Trophoblast cell (in vitro differentiated cells and primary cell): ENCODE data around the gene FAM168A. TPM values are rescaled to one million over a fixed set of nuclear protein-coding genes. Genes with fewer than 3 reads are reported as not detected.

Experiments used
- DNase-seq, 2 donors: peaks; one replicate each; pipeline ENCODE4 v3.0.0-alpha.2; 2016
- H2AFZ ChIP-seq: 2 replicates; pipeline ENCODE4 v1.6.1; 2013; ENCODE audit warnings: low read length, moderate library complexity, mild to moderate bottlenecking; ENCODE audit not compliant: insufficient read depth, poor library complexity
- H2AK5ac ChIP-seq: 2 replicates; pipeline ENCODE4 v1.6.1; 2013; ENCODE audit warnings: mild to moderate bottlenecking, low read length
- H2BK120ac ChIP-seq: 2 replicates; pipeline ENCODE4 v1.6.1; 2013; ENCODE audit warnings: low read length, mild to moderate bottlenecking, moderate library complexity; ENCODE audit not compliant: insufficient read depth, poor library complexity
- H2BK12ac ChIP-seq: 2 replicates; pipeline ENCODE4 v1.6.1; 2013; ENCODE audit warnings: mild to moderate bottlenecking, low read length, moderate library complexity
- H2BK5ac ChIP-seq: 2 replicates; pipeline ENCODE4 v1.6.1; 2013; ENCODE audit warnings: low read length, low read depth, moderate library complexity, mild to moderate bottlenecking; ENCODE audit not compliant: poor library complexity
- H3K14ac ChIP-seq: 2 replicates; pipeline ENCODE4 v1.6.1; 2013; ENCODE audit warnings: mild to moderate bottlenecking, low read length
- H3K18ac ChIP-seq: 2 replicates; pipeline ENCODE4 v1.6.1; 2013; ENCODE audit warnings: mild to moderate bottlenecking, low read length
- H3K23ac ChIP-seq: 2 replicates; pipeline ENCODE4 v1.6.1; 2013; ENCODE audit warnings: low read length
- H3K27ac ChIP-seq: 2 replicates; pipeline ENCODE4 v1.5.1; 2013; ENCODE audit warnings: low read depth, mild to moderate bottlenecking, inconsistent platforms, low read length, moderate library complexity
- H3K27me3 ChIP-seq: 2 replicates; pipeline ENCODE4 v1.6.1; 2013; ENCODE audit warnings: inconsistent platforms, mild to moderate bottlenecking, low read length, moderate library complexity; ENCODE audit not compliant: insufficient read depth
- H3K36me3 ChIP-seq, 2 experiments: 1 replicate in 1 of 2; 2 replicates in 1 of 2; pipeline ENCODE4 v1.6.1; 2013; ENCODE audit warnings: low read length in 2 of 2, mild to moderate bottlenecking in 2 of 2, moderate library complexity in 1 of 2; ENCODE audit not compliant: insufficient read depth in 2 of 2, control insufficient read depth in 1 of 2
- H3K4ac ChIP-seq: 2 replicates; pipeline ENCODE4 v1.6.1; 2013; ENCODE audit warnings: low read depth, mild to moderate bottlenecking, low read length, moderate library complexity
- H3K4me1 ChIP-seq, 2 experiments: 1 replicate in 1 of 2; 2 replicates in 1 of 2; pipeline ENCODE4 v1.6.1; 2013; ENCODE audit warnings: low read length in 2 of 2, mild to moderate bottlenecking in 2 of 2, moderate library complexity in 1 of 2; ENCODE audit not compliant: insufficient read depth in 2 of 2, control insufficient read depth in 1 of 2
- H3K4me2 ChIP-seq: 2 replicates; pipeline ENCODE4 v1.6.1; 2013; ENCODE audit warnings: inconsistent platforms, mild to moderate bottlenecking, low read length, moderate library complexity
- H3K4me3 ChIP-seq: 2 replicates; pipeline ENCODE4 v1.5.1; 2013; ENCODE audit warnings: mild to moderate bottlenecking, low read depth, low read length, inconsistent platforms
- H3K79me1 ChIP-seq: one replicate; pipeline ENCODE4 v1.6.1; 2013; ENCODE audit warnings: low read length
- H3K79me2 ChIP-seq: 2 replicates; pipeline ENCODE4 v1.6.1; 2013; ENCODE audit warnings: low read length, mild to moderate bottlenecking; ENCODE audit not compliant: control insufficient read depth, insufficient read depth, poor library complexity
- H3K9ac ChIP-seq: 2 replicates; pipeline ENCODE4 v1.6.1; 2013; ENCODE audit warnings: mild to moderate bottlenecking, low read length
- H3K9me3 ChIP-seq: 2 replicates; pipeline ENCODE4 v1.6.1; 2013; ENCODE audit warnings: low read depth, mild to moderate bottlenecking, control low read depth, inconsistent platforms, low read length; ENCODE audit not compliant: insufficient read depth
- H4K12ac ChIP-seq: 2 replicates; pipeline ENCODE4 v1.6.1; 2013; ENCODE audit warnings: low read depth, mild to moderate bottlenecking, low read length, moderate library complexity
- H4K8ac ChIP-seq: 2 replicates; pipeline ENCODE4 v1.6.1; 2013; ENCODE audit warnings: low read depth, mild to moderate bottlenecking, low read length, moderate library complexity
- H4K91ac ChIP-seq: one replicate; pipeline ENCODE4 v1.6.1; 2013; ENCODE audit warnings: low read depth, mild to moderate bottlenecking, low read length, moderate library complexity
- WGBS: extraction: QIAGEN DNeasy Blood & Tissue Kit; methylation state at CpG from one replicate; pipeline ENCODE4 v1.1.7; 2013; ENCODE audit warnings: missing lambda C conversion rate; ENCODE audit not compliant: insufficient read length, insufficient coverage; ENCODE audit errors: extremely low coverage; 5-methylcytosine and 5-hydroxymethylcytosine counted together
- polyA plus RNA-seq: library from polyadenylated mRNA; stranded (reverse); fragments of 200-250 nt; gene quantifications from 2 replicates; pipeline ENCODE4 v1.2.3, GENCODE V29; 2013

FAM168A gene
- polyA plus RNA-seq: 14.0 and 14.1 TPM in 2 replicates

GRCh38 chr11:73597956-73598718 is at the start of gene FAM168A:
TSS of gene FAM168A (minus strand) at chr11:73598112. CDS start at chr11:73468474, 129,638 bp downstream.
- DNase-seq: peak; percentile 93 to 94

DNA sequence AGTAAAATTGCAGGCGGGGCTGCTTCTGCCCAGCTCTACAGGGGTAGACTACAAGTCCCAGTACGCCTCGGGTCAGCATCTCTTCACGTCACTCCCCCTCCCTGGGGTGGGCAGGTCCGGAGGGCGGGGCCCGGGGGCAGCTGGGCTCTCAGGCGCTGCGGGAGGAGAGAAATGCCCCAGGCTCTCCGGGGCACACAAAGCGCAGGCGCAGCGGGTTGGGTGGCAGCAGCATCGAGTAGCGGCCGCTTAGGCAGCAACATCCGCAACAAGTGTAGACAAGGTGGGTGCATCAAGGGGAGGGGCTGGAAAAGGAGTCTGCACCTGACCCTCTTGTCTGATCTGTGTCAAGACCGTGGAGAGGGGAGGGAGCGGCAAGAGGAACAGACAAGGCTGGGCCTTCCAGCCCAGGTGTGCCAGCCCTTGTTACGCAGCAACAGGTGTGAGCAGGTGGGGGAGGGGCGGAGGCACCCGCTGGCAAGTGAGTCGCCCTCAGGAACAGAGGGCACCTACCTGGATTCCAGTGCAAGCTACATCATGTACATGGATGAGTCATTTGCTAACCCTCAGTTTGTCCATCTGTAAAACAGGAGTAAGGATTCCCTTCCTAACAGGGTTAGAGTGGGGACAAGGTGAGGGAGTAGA is 49.7 kb upstream of the FAM168A start:
- Histone ChIP-seq H2BK12ac (no peak overlapping the region), H3K79me1 (no peaks in the 10 kb centered on the region), H4K12ac (no peak overlapping the region), H3K27ac (no peak overlapping the region), H3K9ac (no peak overlapping the region), H3K4me1 (peaks cover 8 to 12% of the 10 kb centered on the region in 2 experiments), H4K8ac (no peak overlapping the region), H3K4ac (no peak overlapping the region), H3K18ac (no peak overlapping the region), H2AFZ (peak overlapping the region; percentile 43), H2AK5ac (no peak overlapping the region), H3K4me2 (peak overlapping the region; percentile 56), H3K36me3 (no peaks in the 10 kb centered on the region), H3K4me3 (peak overlapping the region; percentile 10), H3K14ac (no peak overlapping the region), H2BK5ac (no peak overlapping the region), H4K91ac (no peak overlapping the region), H3K27me3 (peaks cover 12% of the 10 kb centered on the region), H3K9me3 (no peaks in the 10 kb centered on the region), H3K79me2 (no peaks in the 10 kb centered on the region), H3K23ac (no peak overlapping the region), H2BK120ac (no peak overlapping the region)
- DNase-seq: peak; percentile 80 to 94
- no CpG with 5 or more reads among the region's 23 CpGs for WGBS

More at GRCh38 chr11:73597956-73598718, at the start of gene FAM168A:
- Histone ChIP-seq H2AK5ac (peak within 1 kb of the TSS; percentile 47), H2BK12ac (no peak within 1 kb of the TSS), H3K4me3 (peak within 1 kb of the TSS; percentile 98), H3K4me2 (peak within 1 kb of the TSS; percentile 81), H4K91ac (peak within 1 kb of the TSS; percentile 80), H3K18ac (peak within 1 kb of the TSS; percentile 91), H3K79me2 (peaks cover 11% of the 10 kb centered on the region), H3K27ac (peak within 1 kb of the TSS; percentile 72), H2BK120ac (peak within 1 kb of the TSS; percentile 74), H3K4me1 (peaks cover 9% of the 10 kb centered on the region in 2 experiments), H3K9me3 (no peaks in the 10 kb centered on the region), H3K9ac (peak within 1 kb of the TSS; percentile 61), H2AFZ (peak within 1 kb of the TSS; percentile 96), H4K12ac (peak within 1 kb of the TSS; percentile 76), H3K23ac (no peak within 1 kb of the TSS), H3K14ac (peak within 1 kb of the TSS; percentile 75), H4K8ac (peak within 1 kb of the TSS; percentile 86), H2BK5ac (peak within 1 kb of the TSS; percentile 90), H3K79me1 (peaks cover 5% of the 10 kb centered on the region), H3K36me3 (no peaks in the 10 kb centered on the region), H3K4ac (peak within 1 kb of the TSS; percentile 49), H3K27me3 (no peaks in the 10 kb centered on the region)
- no CpG with 5 or more reads among the region's 64 CpGs for WGBS

DNA sequence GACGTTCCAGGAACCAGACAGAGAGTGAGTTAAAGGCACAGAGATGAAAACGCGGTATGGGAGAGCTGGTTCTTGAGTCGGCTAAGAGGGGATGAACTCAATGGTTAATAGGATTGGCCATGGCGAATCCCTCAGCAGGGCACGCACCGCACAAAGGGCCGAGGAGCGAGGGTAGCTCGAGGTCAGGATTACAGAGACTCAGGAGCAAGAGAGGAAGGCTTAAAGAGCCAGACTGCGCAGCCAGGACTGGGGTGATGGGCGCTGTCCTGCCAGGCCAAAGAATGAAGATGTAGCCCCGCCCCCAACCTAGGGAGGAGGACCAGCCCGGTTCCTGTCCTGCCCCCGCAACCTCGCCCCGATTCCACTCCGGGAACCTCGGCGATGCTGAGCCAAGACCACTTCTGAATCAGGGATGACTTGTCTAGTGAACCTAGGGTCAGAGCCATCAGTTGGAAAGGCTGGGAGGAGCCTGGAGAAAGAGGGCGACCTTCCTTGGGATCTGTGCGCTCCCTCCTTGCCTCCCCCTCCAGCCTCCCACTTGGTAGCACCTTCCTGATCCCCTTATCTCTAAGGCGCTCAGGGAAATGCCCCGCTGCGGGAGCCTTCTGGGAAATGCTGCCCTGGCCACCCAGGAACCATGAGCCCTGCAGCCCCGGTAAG is 48.2 kb upstream of the FAM168A start, which contains the start of gene PLEKHB1:
PLEKHB1 (plus strand) TSS at position 610 of the 660 bp plus-strand sequence; CDS start at position 638, 28 bp downstream.
- Histone ChIP-seq H3K4ac (no peak within 1 kb of the TSS), H3K27me3 (peaks cover 12% of the 10 kb centered on the region), H2BK120ac (no peak within 1 kb of the TSS), H3K4me3 (no peak within 1 kb of the TSS), H3K27ac (no peak within 1 kb of the TSS), H2AK5ac (no peak within 1 kb of the TSS), H3K4me1 (peaks cover 5 to 7% of the 10 kb centered on the region in 2 experiments), H2BK12ac (no peak within 1 kb of the TSS), H3K4me2 (peak within 1 kb of the TSS; percentile 11), H3K79me2 (no peaks in the 10 kb centered on the region), H4K8ac (no peak within 1 kb of the TSS), H3K79me1 (no peaks in the 10 kb centered on the region), H3K18ac (no peak within 1 kb of the TSS), H3K14ac (no peak within 1 kb of the TSS), H3K36me3 (no peaks in the 10 kb centered on the region), H4K91ac (no peak within 1 kb of the TSS), H3K9me3 (no peaks in the 10 kb centered on the region), H4K12ac (no peak within 1 kb of the TSS), H2AFZ (no peak within 1 kb of the TSS), H2BK5ac (no peak within 1 kb of the TSS), H3K9ac (no peak within 1 kb of the TSS), H3K23ac (no peak within 1 kb of the TSS)
- DNase-seq: no peak
- no CpG with 5 or more reads among the region's 26 CpGs for WGBS

DNA sequence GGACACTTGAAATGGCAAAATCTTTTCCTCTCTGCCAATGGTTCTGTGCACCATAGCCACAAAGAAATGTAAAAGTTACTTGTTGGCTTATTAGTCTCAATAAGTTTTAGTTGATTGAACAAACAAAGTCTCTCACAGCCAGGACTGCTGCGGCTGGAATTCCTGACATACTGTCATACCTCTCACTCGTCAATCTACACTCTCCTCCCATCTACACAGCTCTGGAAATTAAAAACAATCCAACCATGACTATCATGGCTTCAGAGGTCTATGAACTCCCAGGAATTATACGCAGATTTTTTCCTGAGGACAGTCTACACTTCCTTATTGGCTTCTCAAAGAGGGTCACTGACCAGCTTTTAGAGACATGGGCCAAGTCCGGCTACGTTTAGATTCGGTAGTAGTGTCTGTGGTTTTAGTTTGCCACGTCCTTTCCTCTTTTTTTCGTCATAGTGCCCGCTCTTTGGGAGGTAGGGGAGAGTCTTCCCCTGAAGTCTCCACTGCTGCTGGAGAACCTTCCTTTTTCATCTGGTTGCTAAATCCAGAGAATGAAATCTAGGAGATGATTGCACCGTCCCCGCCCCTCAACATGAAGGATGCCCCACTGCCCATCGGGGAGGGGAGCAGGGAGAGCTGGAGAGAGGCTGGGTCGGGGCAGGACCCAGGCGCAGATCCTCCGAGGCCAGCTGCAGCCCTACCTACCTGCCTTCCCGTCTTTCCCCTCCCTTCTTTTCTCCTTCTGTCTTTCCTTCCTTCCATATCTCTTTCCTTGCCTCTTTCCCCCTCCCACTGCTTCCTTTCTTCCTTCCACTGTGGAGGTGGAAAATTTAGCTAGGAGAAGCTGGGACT is 47.4 kb upstream of the FAM168A start:
- Histone ChIP-seq H3K4me3 (no peak overlapping the region), H3K27me3 (peaks cover 12% of the 10 kb centered on the region), H2BK120ac (no peak overlapping the region), H3K79me2 (no peaks in the 10 kb centered on the region), H2BK5ac (no peak overlapping the region), H2BK12ac (no peak overlapping the region), H2AK5ac (no peak overlapping the region), H3K9ac (no peak overlapping the region), H4K8ac (no peak overlapping the region), H4K91ac (no peak overlapping the region), H3K23ac (no peak overlapping the region), H3K27ac (no peak overlapping the region), H3K9me3 (no peaks in the 10 kb centered on the region), H3K79me1 (no peaks in the 10 kb centered on the region), H3K4me2 (peak overlapping the region; percentile 11), H3K4ac (no peak overlapping the region), H3K36me3 (no peaks in the 10 kb centered on the region), H3K18ac (no peak overlapping the region), H4K12ac (no peak overlapping the region), H3K4me1 (peaks cover 5 to 7% of the 10 kb centered on the region in 2 experiments), H2AFZ (no peak overlapping the region), H3K14ac (no peak overlapping the region)
- DNase-seq: no peak
- no CpG with 5 or more reads among the region's 16 CpGs for WGBS
